Activated B cell treated with CpG ODN at 0.5 μM for 24 hours (primary cell): ENCODE measurements around the gene S100A3. TPM values are rescaled to one million over a fixed set of nuclear protein-coding genes. Genes with fewer than 3 reads are reported as not detected.
"Not testable (repeated sequence)": the region's sequence is repeated elsewhere in the genome, so short reads cannot be mapped to it uniquely, and the experiment has no call there.

Source experiments
- ATAC-seq: fragments of 200-7000 bp; cut with Tn5 transposase; one replicate; pipeline ENCODE4 v1.10.0; 2021; ENCODE audit warnings: low read depth, mild to moderate bottlenecking, moderate library complexity
- CTCF ChIA-PET: fragments of 350-600 bp; sonication (Branson Sonifier 250); formaldehyde crosslinking; loops from one replicate; lab custom pipeline; 2021; ENCODE audit warnings: antibody characterized with exemption; lab: Charles Lee
- POLR2A ChIA-PET: fragments of 350-600 bp; sonication (Branson Sonifier 250); formaldehyde crosslinking; loops from one replicate; lab custom pipeline; 2021; ENCODE audit warnings: antibody characterized with exemption; lab: Charles Lee
- DNase-seq: peaks from one replicate; pipeline ENCODE4 v3.0.0; 2022
- H3K27ac Mint-ChIP-seq: one replicate; pipeline ENCODE4 v1.8.0; 2020; ENCODE audit warnings: mixed read lengths
- H3K27me3 Mint-ChIP-seq: one replicate; pipeline ENCODE4 v1.8.0; 2021; ENCODE audit warnings: mixed read lengths
- H3K36me3 Mint-ChIP-seq: one replicate; pipeline ENCODE4 v1.8.0; 2021; ENCODE audit warnings: low read depth, mixed read lengths
- H3K4me1 Mint-ChIP-seq: one replicate; pipeline ENCODE4 v1.8.0; 2021; ENCODE audit warnings: mixed read lengths
- H3K4me3 Mint-ChIP-seq: one replicate; pipeline ENCODE4 v1.8.0; 2020; ENCODE audit warnings: mild to moderate bottlenecking, mixed read lengths
- H3K9me3 Mint-ChIP-seq: one replicate; pipeline ENCODE4 v1.8.0; 2020; ENCODE audit warnings: mixed read lengths
- intact Hi-C: fragments of 100-400 bp; cut with micrococcal nuclease; formaldehyde crosslinking; loops from one replicate; pipeline ENCODE4 v1.15.1; 2024
- total RNA-seq: library from RNA; stranded (reverse); gene quantifications from 2 replicates; pipeline ENCODE4 v1.2.3, GENCODE V29; 2022
- TF ChIP-seq, protein P1 (sequence below): fragments of 200-600 bp; IDR thresholded peaks from one replicate; pipeline ENCODE4 v1.8.0; 2022; ENCODE audit warnings: antibody characterized with exemption, mild to moderate bottlenecking

S100A3 gene
- total RNA-seq, 1 donor from 2014 or later, result not detected

DNA sequence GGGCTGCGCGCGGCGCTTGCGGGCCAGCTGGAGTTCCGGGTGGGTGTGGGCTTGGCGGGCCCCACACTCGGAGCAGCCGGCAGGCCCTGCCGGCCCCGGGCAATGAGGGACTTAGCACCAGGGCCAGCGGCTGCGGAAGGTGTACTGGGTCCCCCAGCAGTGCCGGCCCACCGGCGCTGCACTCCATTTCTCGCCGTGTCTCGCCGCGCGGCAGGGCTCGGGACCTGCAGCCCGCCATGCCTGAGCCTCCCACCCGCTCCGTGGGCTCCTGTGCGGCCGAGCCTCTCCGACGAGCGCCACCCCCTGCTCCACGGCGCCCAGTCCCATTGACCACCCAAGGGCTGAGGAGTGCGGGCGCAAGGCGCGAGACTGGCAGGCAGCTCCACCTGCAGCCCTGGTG is 27.2 kb downstream of the S100A3 start:
- DNase-seq, H3K4me1 Mint-ChIP-seq, H3K4me3 Mint-ChIP-seq, H3K9me3 Mint-ChIP-seq, H3K27me3 Mint-ChIP-seq, H3K27ac Mint-ChIP-seq, H3K36me3 Mint-ChIP-seq, intact Hi-C loops, ATAC-seq: not testable (repeated sequence)
- CTCF ChIA-PET, result interaction anchor here (1.7 to 2.1 kb wide), 2 partner anchors 11 to 27 kb away, joined by 6 to 9 read pairs; no protein-coding TSS in a partner anchor
- POLR2A ChIA-PET, result interaction anchor here (1.3 kb wide), 1 partner anchor 59 kb away, joined by 4 read pairs; no protein-coding TSS in a partner anchor

DNA sequence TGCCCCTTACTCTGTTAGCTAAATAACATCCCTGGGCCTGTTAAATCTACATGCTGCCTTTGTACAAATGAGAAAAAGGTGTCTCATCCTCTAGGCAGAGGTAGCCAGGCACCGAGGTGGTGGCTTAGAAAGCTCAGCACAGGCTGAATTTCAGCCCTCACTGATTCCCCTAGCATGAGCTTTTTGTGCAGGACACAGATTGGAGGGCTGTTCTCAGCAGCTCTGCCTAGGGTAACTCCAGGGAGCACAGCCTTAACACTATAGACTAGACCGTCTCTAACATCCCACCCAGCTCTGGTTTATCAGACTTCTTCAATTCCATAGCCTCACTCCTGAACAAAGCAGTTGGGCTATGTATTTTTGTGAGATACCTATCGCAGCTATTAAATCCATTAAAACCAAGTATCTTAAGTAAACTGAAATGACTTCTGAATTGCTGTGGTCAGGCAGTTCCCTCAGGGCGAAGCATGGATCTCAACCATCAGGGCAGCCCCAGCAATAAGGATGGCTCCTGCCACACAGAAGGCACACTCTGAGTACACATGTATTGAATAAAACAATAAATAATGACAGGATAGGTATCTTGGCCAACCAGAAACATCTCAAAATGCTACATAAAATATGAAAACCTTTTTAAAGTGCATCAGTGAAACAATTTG is 28.1 kb downstream of the S100A3 start:
- intact Hi-C loops, result no loop called here
- ChIA-PET CTCF (interaction anchor here (1.3 to 2.1 kb wide), 4 partner anchors 12 to 51 kb away, joined by 3 to 9 read pairs (median 4); no protein-coding TSS in a partner anchor), POLR2A (interaction anchor here (0.7 to 1.3 kb wide), 2 partner anchors 45 to 60 kb away, joined by 3 to 4 read pairs; no protein-coding TSS in a partner anchor)
- H3K36me3 Mint-ChIP-seq, result no peaks in the 10 kb centered on the region
- no peak overlapping the region for H3K27ac Mint-ChIP-seq
- DNase-seq (no peak), ATAC-seq (no peak)
- peaks cover 3% of the 10 kb centered on the region for H3K4me1 Mint-ChIP-seq
- no peaks in the 10 kb centered on the region for H3K9me3 Mint-ChIP-seq
- H3K27me3 Mint-ChIP-seq, result peaks cover 4% of the 10 kb centered on the region
- no peak overlapping the region for H3K4me3 Mint-ChIP-seq
- TF ChIP-seq, protein P1, sequence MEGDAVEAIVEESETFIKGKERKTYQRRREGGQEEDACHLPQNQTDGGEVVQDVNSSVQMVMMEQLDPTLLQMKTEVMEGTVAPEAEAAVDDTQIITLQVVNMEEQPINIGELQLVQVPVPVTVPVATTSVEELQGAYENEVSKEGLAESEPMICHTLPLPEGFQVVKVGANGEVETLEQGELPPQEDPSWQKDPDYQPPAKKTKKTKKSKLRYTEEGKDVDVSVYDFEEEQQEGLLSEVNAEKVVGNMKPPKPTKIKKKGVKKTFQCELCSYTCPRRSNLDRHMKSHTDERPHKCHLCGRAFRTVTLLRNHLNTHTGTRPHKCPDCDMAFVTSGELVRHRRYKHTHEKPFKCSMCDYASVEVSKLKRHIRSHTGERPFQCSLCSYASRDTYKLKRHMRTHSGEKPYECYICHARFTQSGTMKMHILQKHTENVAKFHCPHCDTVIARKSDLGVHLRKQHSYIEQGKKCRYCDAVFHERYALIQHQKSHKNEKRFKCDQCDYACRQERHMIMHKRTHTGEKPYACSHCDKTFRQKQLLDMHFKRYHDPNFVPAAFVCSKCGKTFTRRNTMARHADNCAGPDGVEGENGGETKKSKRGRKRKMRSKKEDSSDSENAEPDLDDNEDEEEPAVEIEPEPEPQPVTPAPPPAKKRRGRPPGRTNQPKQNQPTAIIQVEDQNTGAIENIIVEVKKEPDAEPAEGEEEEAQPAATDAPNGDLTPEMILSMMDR, result no peak

DNA sequence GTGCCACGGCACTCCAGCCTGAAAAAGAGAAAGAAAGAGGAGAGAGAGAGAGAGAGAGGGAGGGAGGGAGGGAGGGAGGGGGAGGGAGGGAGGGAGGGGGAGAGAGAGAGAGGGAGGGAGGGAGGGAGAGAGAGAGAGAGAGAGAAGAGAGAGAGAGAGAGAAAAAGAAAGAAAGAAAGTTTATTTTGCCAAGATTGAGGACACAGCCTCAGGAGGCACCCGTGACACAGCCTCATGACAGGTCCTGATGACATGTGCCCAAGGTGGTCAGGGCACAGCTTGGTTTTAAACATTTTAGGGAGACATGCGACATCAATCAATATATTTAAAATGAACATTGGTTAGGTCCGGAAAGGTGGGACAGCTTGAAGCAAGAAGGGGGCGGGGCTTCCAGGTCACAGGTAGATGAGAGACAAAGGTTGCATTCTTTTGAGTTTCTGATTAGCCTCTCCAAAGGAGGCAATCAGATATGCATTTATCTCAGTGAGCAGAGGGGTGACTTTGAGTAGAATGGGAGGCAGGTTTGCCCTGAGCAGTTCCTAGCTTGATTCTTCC is 28.8 kb downstream of the S100A3 start:
- H3K27me3 Mint-ChIP-seq, H3K9me3 Mint-ChIP-seq, H3K27ac Mint-ChIP-seq, H3K4me1 Mint-ChIP-seq, DNase-seq, intact Hi-C loops, ATAC-seq, H3K36me3 Mint-ChIP-seq, H3K4me3 Mint-ChIP-seq: not testable (repeated sequence)
- ChIA-PET CTCF (interaction anchor here (1.1 to 2.1 kb wide), 6 partner anchors 10 to 52 kb away, joined by 3 to 9 read pairs (median 4); no protein-coding TSS in a partner anchor), POLR2A (interaction anchor here (1.3 kb wide), 1 partner anchor 61 kb away, joined by 4 read pairs; no protein-coding TSS in a partner anchor)

GRCh38 chr1:153519242-153519641 is 29.8 kb downstream of the S100A3 start:
- H3K4me3 Mint-ChIP-seq, result no peak overlapping the region
- intact Hi-C loops, result loop anchor here (10.0 kb wide), 1 partner anchor 256 kb away; the partner anchor contains the start of gene SLC27A3

DNA sequence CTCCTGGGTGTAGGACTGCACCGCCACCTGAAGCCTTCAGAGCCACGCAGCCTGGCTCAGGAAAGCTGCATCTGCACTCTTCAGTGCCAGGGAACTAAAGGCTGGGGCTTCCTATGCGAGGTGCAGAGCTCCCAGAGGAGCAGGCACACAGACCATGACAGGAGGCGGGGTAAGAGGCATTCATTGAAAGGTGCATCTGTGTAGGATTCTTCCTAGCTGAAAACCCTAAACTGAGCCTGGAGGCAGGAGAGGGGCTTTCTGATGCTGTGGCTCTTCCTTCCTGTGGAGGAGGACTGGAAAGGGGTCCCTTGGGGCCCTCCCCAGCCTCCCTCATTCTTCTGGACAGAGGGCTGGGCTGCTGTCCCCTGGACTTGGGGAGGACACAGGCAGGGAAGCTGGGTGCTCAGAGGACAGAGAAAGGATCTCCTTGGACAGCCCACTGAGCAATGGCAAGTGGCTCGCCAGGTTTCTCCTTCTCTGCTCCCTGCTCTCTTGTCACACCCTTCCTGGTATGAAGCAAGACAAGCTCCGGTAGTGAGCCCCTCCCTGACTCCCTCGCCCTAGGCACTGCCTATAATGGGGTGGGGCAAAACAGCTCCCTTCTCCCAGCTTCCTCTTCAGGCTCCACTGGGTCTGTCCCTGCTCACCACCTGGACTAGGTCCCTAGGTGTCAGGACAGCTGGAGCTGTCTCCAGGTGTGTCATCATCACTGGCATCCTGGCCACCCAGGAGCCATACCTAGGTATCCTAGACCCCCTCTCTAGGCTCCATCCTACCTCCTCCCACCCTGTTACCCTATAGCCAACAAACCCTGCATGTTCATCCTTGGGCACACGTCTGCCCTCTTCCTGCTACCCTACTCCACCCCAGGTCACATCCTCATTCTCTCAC is 33.3 kb downstream of the S100A3 start:
- peaks cover 7% of the 10 kb centered on the region for H3K4me1 Mint-ChIP-seq
- ChIA-PET CTCF (interaction anchor here (1.2 to 3.3 kb wide), 2 partner anchors 53 to 56 kb away, joined by 4 to 11 read pairs; no protein-coding TSS in a partner anchor), POLR2A (interaction anchor here (0.7 to 1.1 kb wide), 2 partner anchors 118 to 475 kb away, joined by 3 to 4 read pairs; partner anchors contain the start of genes CHTOP and RPS27)
- peaks cover 4% of the 10 kb centered on the region for H3K27me3 Mint-ChIP-seq
- no peak for DNase-seq
- ATAC-seq, result no peak
- H3K27ac Mint-ChIP-seq, result no peak overlapping the region
- H3K36me3 Mint-ChIP-seq, result no peaks in the 10 kb centered on the region
- H3K9me3 Mint-ChIP-seq, result no peaks in the 10 kb centered on the region
- intact Hi-C loops, result loop anchor here (10.0 kb wide), 1 partner anchor 259 kb away; the partner anchor contains the start of gene SLC27A3
- no peak overlapping the region for H3K4me3 Mint-ChIP-seq
- TF ChIP-seq, protein P1, result no peak

More at GRCh38 chr1:153519242-153519641, 29.8 kb downstream of the S100A3 start:
- H3K27me3 Mint-ChIP-seq, result peaks cover 4% of the 10 kb centered on the region
- ATAC-seq (no peak), DNase-seq (no peak)
- H3K27ac Mint-ChIP-seq, result no peak overlapping the region
- H3K9me3 Mint-ChIP-seq, result no peaks in the 10 kb centered on the region
- ChIA-PET POLR2A (no interaction called here), CTCF (interaction anchor here (1.1 to 1.3 kb wide), 2 partner anchors 9 to 49 kb away, joined by 3 to 5 read pairs; no protein-coding TSS in a partner anchor)
- peaks cover 3% of the 10 kb centered on the region for H3K4me1 Mint-ChIP-seq
- TF ChIP-seq, protein P1, result no peak
- H3K36me3 Mint-ChIP-seq, result no peaks in the 10 kb centered on the region
